ENCODE data around the gene CDH11. TPM values are rescaled to one million over a fixed set of nuclear protein-coding genes. Genes with fewer than 3 reads are reported as not detected.

CDH11 gene
- total and polyA plus RNA-seq, 10 of the 15 experiments (the other 5 are each of a cell fraction or from before 2014, with no cell fraction given): 0.31 to 9.7 (median 0.87) TPM

GRCh38 chr16:65095906-65096305 is 26.0 kb downstream of the CDH11 start (continued):
- TF ChIP-seq, protein P1, sequence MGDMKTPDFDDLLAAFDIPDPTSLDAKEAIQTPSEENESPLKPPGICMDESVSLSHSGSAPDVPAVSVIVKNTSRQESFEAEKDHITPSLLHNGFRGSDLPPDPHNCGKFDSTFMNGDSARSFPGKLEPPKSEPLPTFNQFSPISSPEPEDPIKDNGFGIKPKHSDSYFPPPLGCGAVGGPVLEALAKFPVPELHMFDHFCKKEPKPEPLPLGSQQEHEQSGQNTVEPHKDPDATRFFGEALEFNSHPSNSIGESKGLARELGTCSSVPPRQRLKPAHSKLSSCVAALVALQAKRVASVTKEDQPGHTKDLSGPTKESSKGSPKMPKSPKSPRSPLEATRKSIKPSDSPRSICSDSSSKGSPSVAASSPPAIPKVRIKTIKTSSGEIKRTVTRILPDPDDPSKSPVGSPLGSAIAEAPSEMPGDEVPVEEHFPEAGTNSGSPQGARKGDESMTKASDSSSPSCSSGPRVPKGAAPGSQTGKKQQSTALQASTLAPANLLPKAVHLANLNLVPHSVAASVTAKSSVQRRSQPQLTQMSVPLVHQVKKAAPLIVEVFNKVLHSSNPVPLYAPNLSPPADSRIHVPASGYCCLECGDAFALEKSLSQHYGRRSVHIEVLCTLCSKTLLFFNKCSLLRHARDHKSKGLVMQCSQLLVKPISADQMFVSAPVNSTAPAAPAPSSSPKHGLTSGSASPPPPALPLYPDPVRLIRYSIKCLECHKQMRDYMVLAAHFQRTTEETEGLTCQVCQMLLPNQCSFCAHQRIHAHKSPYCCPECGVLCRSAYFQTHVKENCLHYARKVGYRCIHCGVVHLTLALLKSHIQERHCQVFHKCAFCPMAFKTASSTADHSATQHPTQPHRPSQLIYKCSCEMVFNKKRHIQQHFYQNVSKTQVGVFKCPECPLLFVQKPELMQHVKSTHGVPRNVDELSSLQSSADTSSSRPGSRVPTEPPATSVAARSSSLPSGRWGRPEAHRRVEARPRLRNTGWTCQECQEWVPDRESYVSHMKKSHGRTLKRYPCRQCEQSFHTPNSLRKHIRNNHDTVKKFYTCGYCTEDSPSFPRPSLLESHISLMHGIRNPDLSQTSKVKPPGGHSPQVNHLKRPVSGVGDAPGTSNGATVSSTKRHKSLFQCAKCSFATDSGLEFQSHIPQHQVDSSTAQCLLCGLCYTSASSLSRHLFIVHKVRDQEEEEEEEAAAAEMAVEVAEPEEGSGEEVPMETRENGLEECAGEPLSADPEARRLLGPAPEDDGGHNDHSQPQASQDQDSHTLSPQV (IDR thresholded peaks at IDR 0.05): no peak
- TF ChIP-seq IKZF2 (IDR thresholded peaks at IDR 0.05) (no peak), ELK1 (IDR thresholded peaks at IDR 0.05; ENCODE audit: low read depth, low read length) (no peak), RAD21 (IDR thresholded peaks at IDR 0.05; ENCODE audit: insufficient read depth, low read depth, low read length) (no peak), EED (IDR thresholded peaks at IDR 0.05; ENCODE audit: low read depth) (no peak), SMAD1 (IDR thresholded peaks at IDR 0.05; ENCODE audit: low read depth, partially characterized antibody) (no peak), POLR2A (IDR thresholded peaks at IDR 0.05; ENCODE audit: low read depth, low read length) (no peak), CHD2 (IDR thresholded peaks at IDR 0.05; ENCODE audit: borderline replicate concordance, low read depth, low read length) (no peak), ASH2L (IDR thresholded peaks at IDR 0.05; ENCODE audit: borderline replicate concordance, low read depth) (no peak)

Data from GM12878 (cell line).